ENCODE data around the gene ASTL. TPM values are rescaled to one million over a fixed set of nuclear protein-coding genes. Genes with fewer than 3 reads are reported as not detected.
A peak's percentile ranks its signal among the peaks of the same experiment; 100 is the strongest.

Gene ASTL
- total RNA-seq, 1 donor from 2014 or later, result not detected

GRCh38 chr2:96083989-96084857, 54.1 kb downstream of the ASTL start:
- peak; percentile 82 for DNase-seq (ENCODE audit: low spot score)
- Mint-ChIP-seq H3K9me3 (ENCODE audit: low read depth) (peaks cover 9% of the 10 kb centered on the region), H3K27ac (ENCODE audit: unreplicated experiment) (no peak overlapping the region), H3K27me3 (ENCODE audit: low read depth) (peaks cover 10% of the 10 kb centered on the region), H3K36me3 (ENCODE audit: low read depth) (no peaks in the 10 kb centered on the region), H3K4me3 (ENCODE audit: unreplicated experiment) (no peak overlapping the region), H3K4me1 (ENCODE audit: low read depth) (peaks cover 2% of the 10 kb centered on the region)
- no peak for TF ChIP-seq CTCF (IDR thresholded peaks at IDR 0.05)

GRCh38 chr2:96083064-96083939, 55.0 kb downstream of the ASTL start:
- Mint-ChIP-seq H3K4me1 (ENCODE audit: low read depth) (peaks cover 2% of the 10 kb centered on the region), H3K36me3 (ENCODE audit: low read depth) (peaks cover 1% of the 10 kb centered on the region), H3K27me3 (ENCODE audit: low read depth) (peaks cover 18% of the 10 kb centered on the region), H3K9me3 (ENCODE audit: low read depth) (peaks cover 9% of the 10 kb centered on the region), H3K27ac (ENCODE audit: unreplicated experiment) (no peak overlapping the region), H3K4me3 (ENCODE audit: unreplicated experiment) (no peak overlapping the region)
- no peak for TF ChIP-seq CTCF (IDR thresholded peaks at IDR 0.05)
- DNase-seq (ENCODE audit: low spot score), result peak; percentile 68

GRCh38 chr2:96082211-96083063, 55.9 kb downstream of the ASTL start:
- Mint-ChIP-seq H3K27me3 (ENCODE audit: low read depth) (peaks cover 17% of the 10 kb centered on the region), H3K4me3 (ENCODE audit: unreplicated experiment) (no peak overlapping the region), H3K9me3 (ENCODE audit: low read depth) (peaks cover 15% of the 10 kb centered on the region), H3K27ac (ENCODE audit: unreplicated experiment) (no peak overlapping the region), H3K4me1 (ENCODE audit: low read depth) (peaks cover 2% of the 10 kb centered on the region), H3K36me3 (ENCODE audit: low read depth) (peaks cover 1% of the 10 kb centered on the region)
- TF ChIP-seq CTCF (IDR thresholded peaks at IDR 0.05), result no peak
- DNase-seq (ENCODE audit: low spot score), result peak; percentile 67

GRCh38 chr2:96081042-96081441, 57.3 kb downstream of the ASTL start:
- Mint-ChIP-seq H3K4me1 (ENCODE audit: low read depth) (peaks cover 2% of the 10 kb centered on the region), H3K27ac (ENCODE audit: unreplicated experiment) (no peak overlapping the region), H3K27me3 (ENCODE audit: low read depth) (peaks cover 17% of the 10 kb centered on the region), H3K9me3 (ENCODE audit: low read depth) (peaks cover 16% of the 10 kb centered on the region), H3K36me3 (ENCODE audit: low read depth) (peaks cover 1% of the 10 kb centered on the region), H3K4me3 (ENCODE audit: unreplicated experiment) (no peak overlapping the region)
- TF ChIP-seq CTCF (IDR thresholded peaks at IDR 0.05), result no peak
- no peak for DNase-seq (ENCODE audit: low spot score)

Measured in chondrocyte (in vitro differentiated cells).